Esophagus muscularis mucosa (tissue), 4 donors: Measurements from ENCODE around the gene GPC4. TPM values are rescaled to one million over a fixed set of nuclear protein-coding genes. Genes with fewer than 3 reads are reported as not detected.

ENCODE experiments used
- DNase-seq: peaks from one replicate; pipeline ENCODE4 v3.0.0-alpha.2; 2017; ENCODE audit errors: extremely low spot score
- H3K27ac ChIP-seq, 4 donors: fragments of 200-600 bp; sonication (generic); replicated peaks in 1 of 4; 1 replicate in 3 of 4; 2 replicates in 1 of 4; pipeline ENCODE4 v1.5.1; 2016 to 2019; ENCODE audit warnings: mild to moderate bottlenecking in 1 of 4
- H3K27me3 ChIP-seq, 4 donors: fragments of 200-600 bp; sonication (generic); one replicate each; pipeline versions ENCODE4 v1.5.1 to v1.6.0; 2016 to 2019
- H3K36me3 ChIP-seq, 4 donors: fragments of 200-600 bp; sonication (generic); one replicate each; pipeline ENCODE4 v1.5.1; 2016 to 2019
- H3K4me1 ChIP-seq, 4 donors: fragments of 200-600 bp; sonication (generic); one replicate each; pipeline ENCODE4 v1.5.1; 2016 to 2019
- H3K4me3 ChIP-seq, 4 donors: fragments of 200-600 bp; sonication (generic); 1 replicate in 2 of 4; 2 replicates in 2 of 4; pipeline ENCODE4 v1.5.1; 2016 to 2019; ENCODE audit warnings: mild to moderate bottlenecking in 4 of 4, moderate library complexity in 1 of 4
- H3K9me3 ChIP-seq, 4 donors: fragments of 200-600 bp; sonication (generic); 1 replicate in 3 of 4; 2 replicates in 1 of 4; pipeline ENCODE4 v1.5.1; 2016 to 2019
- EP300 ChIP-seq: sonication (generic); formaldehyde crosslinking; IDR thresholded peaks from one replicate; pipeline ENCODE4 v1.6.1; 2017; ENCODE audit warnings: antibody characterized with exemption
- POLR2A ChIP-seq: fragments of 450-650 bp; IDR thresholded peaks from one replicate; pipeline ENCODE4 v1.6.1; 2017; ENCODE audit warnings: antibody characterized with exemption, moderate library complexity, mild to moderate bottlenecking, low read depth
- POLR2AphosphoS5 ChIP-seq, 2 donors: sonication (generic); formaldehyde crosslinking; IDR thresholded peaks; one replicate each; pipeline ENCODE4 v1.6.1; 2017; ENCODE audit warnings: antibody characterized with exemption in 2 of 2
- WGBS: methylation state at CpG from one replicate; pipeline ENCODE4 v1.1.5; 2018; 5-methylcytosine and 5-hydroxymethylcytosine counted together
- intact Hi-C: fragments of 100-400 bp; cut with DNase I; formaldehyde crosslinking; loops from one replicate; pipeline ENCODE4 v1.15.1; 2023
- total RNA-seq, 4 donors: library from RNA; depleted of rRNA; stranded (reverse); fragments of >200 nt; gene quantifications; one replicate each; pipeline versions ENCODE4 v1.1.0 to v1.2.1, GENCODE V29; 2016
- TF ChIP-seq, protein P1 (sequence below), 3 experiments: fragments of 200-600 bp in 2 of 3; fragments of 450-650 bp in 1 of 3; sonication (generic) in 2 of 3; IDR thresholded peaks; one replicate each; pipeline ENCODE4 v1.5.1; 2017 to 2019; ENCODE audit warnings: antibody characterized with exemption in 3 of 3, mild to moderate bottlenecking in 2 of 3, moderate library complexity in 1 of 3

GPC4 gene
- total RNA-seq, result 10 to 100 TPM; 54.3 to 91.2 (median 80.3) TPM

DNA sequence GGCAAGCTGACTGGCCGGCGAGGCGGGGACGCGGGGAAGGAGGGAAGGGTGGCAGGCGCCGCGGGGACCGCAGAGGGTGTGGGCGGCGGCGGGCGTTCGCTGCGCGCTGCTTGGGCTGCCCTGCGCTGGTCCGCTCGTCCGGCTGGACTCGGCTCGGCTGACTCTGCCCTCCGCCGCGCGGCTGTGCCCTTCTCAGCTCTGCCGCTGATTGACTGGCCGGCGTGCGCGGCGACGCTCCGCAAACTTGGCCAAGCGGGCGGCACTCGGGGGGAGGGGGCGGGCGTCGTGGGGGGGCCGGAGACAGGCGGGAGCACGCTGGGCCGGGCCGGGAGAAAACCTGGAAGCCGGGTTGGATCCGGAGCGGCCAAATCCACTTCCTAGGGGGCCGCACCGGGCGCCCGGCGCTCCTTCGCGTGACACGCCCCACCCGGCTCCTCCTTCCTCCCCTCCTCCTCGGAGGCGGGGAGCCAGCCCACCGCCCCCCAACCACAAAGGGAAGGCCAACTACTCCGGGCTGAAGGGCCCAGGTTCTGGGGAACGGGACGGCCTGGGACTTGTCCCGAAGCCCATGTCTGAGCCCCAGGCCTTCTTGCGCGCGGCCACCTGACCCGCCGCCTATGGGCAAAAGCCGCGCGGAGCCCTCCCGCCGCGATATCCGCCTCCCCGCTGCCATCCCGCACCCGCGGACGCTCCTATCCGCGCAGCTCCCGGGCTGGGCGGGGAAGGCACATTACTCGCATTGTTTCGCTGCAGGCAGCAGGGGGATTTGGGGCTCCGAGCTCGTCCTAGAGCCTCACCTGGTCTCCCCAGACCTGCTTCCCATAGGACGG, at the start of gene GPC4:
GPC4 (minus strand) TSS at position 214 of the 830 bp plus-strand sequence. CDS start 524 bp downstream, outside the sequence.
- Histone ChIP-seq H3K27me3 (no peaks in the 10 kb centered on the region), H3K4me1 (peaks cover 0 to 29% (median 16%) of the 10 kb centered on the region in 4 donors), H3K27ac (peak within 1 kb of the TSS; percentile 80 to 90 (median 88)), H3K9me3 (no peaks in the 10 kb centered on the region), H3K4me3 (peak within 1 kb of the TSS; percentile 66 to 83 (median 70)), H3K36me3 (no peaks in the 10 kb centered on the region)
- TF ChIP-seq POLR2AphosphoS5 (IDR thresholded peaks at IDR 0.05), result peak; percentile 49 to 86
- TF ChIP-seq, protein P1, sequence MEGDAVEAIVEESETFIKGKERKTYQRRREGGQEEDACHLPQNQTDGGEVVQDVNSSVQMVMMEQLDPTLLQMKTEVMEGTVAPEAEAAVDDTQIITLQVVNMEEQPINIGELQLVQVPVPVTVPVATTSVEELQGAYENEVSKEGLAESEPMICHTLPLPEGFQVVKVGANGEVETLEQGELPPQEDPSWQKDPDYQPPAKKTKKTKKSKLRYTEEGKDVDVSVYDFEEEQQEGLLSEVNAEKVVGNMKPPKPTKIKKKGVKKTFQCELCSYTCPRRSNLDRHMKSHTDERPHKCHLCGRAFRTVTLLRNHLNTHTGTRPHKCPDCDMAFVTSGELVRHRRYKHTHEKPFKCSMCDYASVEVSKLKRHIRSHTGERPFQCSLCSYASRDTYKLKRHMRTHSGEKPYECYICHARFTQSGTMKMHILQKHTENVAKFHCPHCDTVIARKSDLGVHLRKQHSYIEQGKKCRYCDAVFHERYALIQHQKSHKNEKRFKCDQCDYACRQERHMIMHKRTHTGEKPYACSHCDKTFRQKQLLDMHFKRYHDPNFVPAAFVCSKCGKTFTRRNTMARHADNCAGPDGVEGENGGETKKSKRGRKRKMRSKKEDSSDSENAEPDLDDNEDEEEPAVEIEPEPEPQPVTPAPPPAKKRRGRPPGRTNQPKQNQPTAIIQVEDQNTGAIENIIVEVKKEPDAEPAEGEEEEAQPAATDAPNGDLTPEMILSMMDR (IDR thresholded peaks at IDR 0.05), result no peak
- 22% methylated on average over 45 of the region's 90 CpGs for WGBS
- intact Hi-C loops, result loop anchor here (5.0 to 10.0 kb wide), 2 partner anchors 77 to 161 kb away; no protein-coding TSS in a partner anchor
- DNase-seq, result peak; percentile 91

DNA sequence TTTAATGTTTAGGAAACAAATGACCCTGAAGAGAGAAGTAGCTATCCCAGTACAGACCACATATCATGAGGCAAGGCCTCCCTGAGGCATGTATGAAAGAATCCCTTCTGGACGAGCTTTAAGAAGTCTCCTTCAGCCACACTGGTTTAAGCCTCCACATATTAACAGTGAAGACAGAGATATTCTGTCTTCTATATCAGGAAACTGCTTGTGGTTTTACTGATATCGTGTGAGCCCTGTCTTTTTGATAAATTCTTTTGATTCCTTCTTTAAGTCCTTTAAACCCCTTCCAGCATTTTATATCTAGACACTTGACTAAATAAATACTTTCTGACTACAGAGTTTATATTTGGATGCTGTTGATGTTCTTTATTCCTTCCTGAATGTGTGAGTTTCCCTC, 45.9 kb upstream of the GPC4 start:
- DNase-seq, result no peak
- TF ChIP-seq, protein P1 (IDR thresholded peaks at IDR 0.05), result no peak
- TF ChIP-seq EP300 (no peak), POLR2A (no peak), POLR2AphosphoS5 (IDR thresholded peaks at IDR 0.05) (no peak)
- intact Hi-C loops, result no loop called here
- Histone ChIP-seq H3K36me3 (no peaks in the 10 kb centered on the region), H3K4me3 (no peak overlapping the region), H3K27me3 (no peaks in the 10 kb centered on the region), H3K4me1 (no peaks in the 10 kb centered on the region), H3K27ac (no peak overlapping the region), H3K9me3 (no peaks in the 10 kb centered on the region)
- 69% methylated on average over 2 of the region's 2 CpGs for WGBS

DNA sequence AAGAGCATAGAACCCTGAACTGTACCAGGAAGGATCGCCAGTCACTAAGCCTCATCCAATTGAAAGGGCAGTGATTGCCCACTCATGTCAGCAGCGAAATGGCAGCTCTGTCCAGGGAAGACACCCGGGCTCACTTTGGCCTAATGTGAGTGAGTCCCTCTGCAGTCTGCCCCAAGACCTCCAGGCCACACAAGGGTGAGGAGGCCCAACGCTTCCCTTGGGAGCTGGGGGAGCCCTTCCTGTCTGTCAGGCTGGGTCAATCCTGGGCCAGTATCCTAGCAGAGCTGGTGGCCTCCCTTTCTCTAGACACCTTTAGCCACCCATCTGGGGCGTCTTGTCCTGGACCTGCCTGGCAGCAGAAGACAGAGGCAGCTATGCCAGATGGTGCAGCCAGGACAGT, 39.6 kb upstream of the GPC4 start:
- intact Hi-C loops, result no loop called here

DNA sequence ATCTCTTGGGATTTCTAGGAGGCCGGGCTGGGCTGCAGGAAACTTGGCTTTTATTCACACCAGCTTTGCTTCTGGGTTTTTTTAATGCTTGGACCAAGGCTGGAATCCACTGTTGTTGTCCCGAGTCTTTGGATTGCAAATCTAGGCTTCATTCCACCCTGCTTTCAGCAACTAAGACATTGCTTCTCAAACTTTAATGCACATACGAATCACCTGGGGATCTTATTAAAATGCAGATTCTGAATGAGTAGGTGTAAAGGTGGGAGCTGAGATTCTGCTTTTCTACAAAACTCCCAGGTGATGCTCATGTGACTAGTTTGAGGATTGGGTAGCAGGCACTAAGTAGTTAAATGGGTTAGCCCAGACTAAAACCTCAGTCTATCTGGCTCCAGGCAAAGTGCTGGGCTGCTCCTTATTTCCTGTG, 39.2 kb upstream of the GPC4 start:
- WGBS, result 48% methylated on average over 3 of the region's 3 CpGs
- H3K36me3 ChIP-seq, result no peaks in the 10 kb centered on the region
- peaks cover 0 to 7% (median 0%) of the 10 kb centered on the region in 4 donors for H3K27me3 ChIP-seq
- no peak for TF ChIP-seq POLR2A
- TF ChIP-seq EP300, result no peak
- no peak for TF ChIP-seq POLR2AphosphoS5 (IDR thresholded peaks at IDR 0.05)
- H3K4me3 ChIP-seq, result no peak overlapping the region
- H3K4me1 ChIP-seq, result no peaks in the 10 kb centered on the region
- H3K9me3 ChIP-seq, result no peaks in the 10 kb centered on the region
- intact Hi-C loops, result no loop called here
- no peak for DNase-seq
- no peak overlapping the region for H3K27ac ChIP-seq

More for the DNA sequence above, 39.6 kb upstream of the GPC4 start:
- TF ChIP-seq EP300 (no peak), POLR2AphosphoS5 (IDR thresholded peaks at IDR 0.05) (no peak), POLR2A (no peak)
- TF ChIP-seq, protein P1 (IDR thresholded peaks at IDR 0.05), result no peak
- H3K36me3 ChIP-seq, result no peaks in the 10 kb centered on the region
- WGBS, result 74% methylated on average over 5 of the region's 5 CpGs
- DNase-seq, result no peak
- H3K27ac ChIP-seq, result no peak overlapping the region
- no peaks in the 10 kb centered on the region for H3K4me1 ChIP-seq
- H3K4me3 ChIP-seq, result no peak overlapping the region
- no peaks in the 10 kb centered on the region for H3K9me3 ChIP-seq
- peaks cover 0 to 7% (median 0%) of the 10 kb centered on the region in 4 donors for H3K27me3 ChIP-seq

DNA sequence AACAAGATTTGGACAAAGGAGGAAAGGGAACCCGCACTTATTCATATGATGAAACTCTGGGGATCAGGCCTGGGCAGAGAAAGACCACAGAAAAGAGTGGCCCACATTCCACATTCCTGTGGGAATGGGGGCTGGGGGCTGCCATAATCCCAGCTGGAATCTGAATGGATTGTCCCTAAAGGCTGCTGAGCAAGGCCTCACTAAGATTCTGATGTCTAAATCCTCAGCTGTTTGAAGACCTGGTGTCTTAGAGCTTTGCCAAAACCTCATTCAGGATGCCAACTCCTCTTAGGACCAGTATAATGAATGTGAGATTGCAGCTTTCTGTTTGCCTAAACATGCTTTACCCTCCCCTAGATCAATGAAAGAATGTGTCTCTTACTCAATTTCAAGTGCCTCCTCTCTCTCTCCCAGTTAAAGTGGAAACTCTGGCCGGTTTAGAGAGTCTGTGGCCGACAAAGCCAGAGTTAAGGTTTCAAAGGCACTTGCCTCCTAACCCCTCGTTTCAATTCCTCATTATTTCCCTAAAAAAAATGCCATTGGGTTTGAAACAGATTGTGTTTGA, 33.3 kb upstream of the GPC4 start:
- no peak overlapping the region for H3K27ac ChIP-seq
- intact Hi-C loops, result no loop called here

More for the DNA sequence above, 33.3 kb upstream of the GPC4 start:
- WGBS, result 71% methylated on average over 4 of the region's 4 CpGs
- Histone ChIP-seq H3K9me3 (no peaks in the 10 kb centered on the region), H3K4me1 (peaks cover 0 to 5% (median 2%) of the 10 kb centered on the region in 4 donors), H3K27me3 (peaks cover 0 to 7% (median 0%) of the 10 kb centered on the region in 4 donors), H3K36me3 (no peaks in the 10 kb centered on the region), H3K4me3 (no peak overlapping the region)
- TF ChIP-seq, protein P1 (IDR thresholded peaks at IDR 0.05), result no peak
- TF ChIP-seq EP300, result no peak
- TF ChIP-seq POLR2AphosphoS5 (IDR thresholded peaks at IDR 0.05), result no peak
- no peak for TF ChIP-seq POLR2A
- no peak for DNase-seq
